Measurements from ENCODE around the gene COQ4.

COQ4 gene

GRCh38 chr9:128372784-128373183, 50.1 kb downstream of the COQ4 start:
- no peak for DNase-seq (ENCODE audit: low read depth)

DNA sequence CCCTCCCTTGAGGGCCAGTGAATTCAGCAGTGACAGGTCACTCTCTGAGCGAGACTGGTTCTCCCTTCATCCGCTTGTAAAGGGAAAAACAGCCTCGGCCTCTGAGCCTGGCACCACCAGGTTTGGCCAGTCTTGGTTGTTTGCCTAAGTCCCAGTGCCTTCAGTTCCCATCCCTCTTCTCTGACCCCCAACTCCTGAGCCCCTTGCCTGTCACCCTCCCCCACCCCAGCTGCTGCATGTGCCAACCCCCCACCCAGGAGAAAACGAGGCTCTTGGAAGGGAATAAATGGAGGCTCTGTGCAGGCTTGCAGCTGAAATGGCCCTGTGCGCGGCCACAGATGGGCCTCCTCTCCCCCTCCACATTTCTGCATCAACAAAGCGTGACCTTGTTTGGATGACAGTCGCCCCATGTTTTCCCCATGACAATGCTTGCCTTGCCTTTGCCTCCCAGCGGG, 51.6 kb downstream of the COQ4 start:
- DNase-seq (ENCODE audit: low read depth), result no peak

DNA sequence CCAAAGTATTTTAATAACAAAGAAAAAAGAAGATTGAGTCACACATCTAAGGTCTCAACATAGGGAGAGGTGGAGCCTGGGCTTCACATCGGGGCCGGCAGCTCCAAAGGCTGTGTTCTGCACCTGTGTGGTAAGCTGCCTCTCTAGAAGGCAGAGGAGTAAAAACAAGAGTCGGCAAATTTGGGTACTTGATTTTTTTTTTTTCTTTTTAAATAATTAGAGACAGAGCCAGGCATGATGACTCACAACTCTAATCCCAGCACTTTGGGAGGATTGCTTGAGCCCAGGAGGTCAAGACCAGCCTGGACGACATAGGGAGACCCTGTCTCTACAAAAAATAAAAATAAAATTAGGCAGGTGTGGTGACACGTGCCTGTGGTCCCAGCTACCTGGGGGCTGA, 53.2 kb downstream of the COQ4 start:
- no peak for DNase-seq (ENCODE audit: low read depth)

DNA sequence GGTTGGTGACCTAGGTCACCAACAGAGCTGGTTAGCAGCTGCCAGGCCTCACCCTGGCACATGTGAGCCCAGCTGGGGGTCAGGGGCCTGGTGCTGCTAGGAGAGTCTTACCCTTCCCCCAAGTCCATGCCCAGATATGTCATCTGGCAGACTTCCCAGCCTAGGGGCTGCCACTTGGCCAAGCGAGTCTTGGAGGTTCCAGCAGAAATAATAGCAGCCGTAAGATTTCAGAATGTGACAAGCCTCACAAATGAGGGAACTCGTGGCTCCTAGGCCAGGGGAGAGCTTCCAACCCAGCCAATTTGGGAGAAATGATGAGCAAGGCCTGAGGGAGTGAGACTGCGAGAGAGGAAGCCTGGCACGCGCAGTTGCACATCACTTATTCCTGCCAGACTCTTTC, 59.6 kb downstream of the COQ4 start:
- no peak for DNase-seq (ENCODE audit: low read depth)

GRCh38 chr9:128383007-128383753, 60.5 kb downstream of the COQ4 start:
- DNase-seq (ENCODE audit: low read depth), result no peak

Data from stimulated activated CD8-positive, alpha-beta memory T cell treated with anti-CD3 and anti-CD28 coated beads, Interleukin-15, amount 100 ng/mL, for 24 hours (primary cell).